ENCODE results near the gene PARVG. TPM values are rescaled to one million over a fixed set of nuclear protein-coding genes. Genes with fewer than 3 reads are reported as not detected.

Gene PARVG
- total RNA-seq, 1 donor from 2014 or later = 0.23 TPM

DNA sequence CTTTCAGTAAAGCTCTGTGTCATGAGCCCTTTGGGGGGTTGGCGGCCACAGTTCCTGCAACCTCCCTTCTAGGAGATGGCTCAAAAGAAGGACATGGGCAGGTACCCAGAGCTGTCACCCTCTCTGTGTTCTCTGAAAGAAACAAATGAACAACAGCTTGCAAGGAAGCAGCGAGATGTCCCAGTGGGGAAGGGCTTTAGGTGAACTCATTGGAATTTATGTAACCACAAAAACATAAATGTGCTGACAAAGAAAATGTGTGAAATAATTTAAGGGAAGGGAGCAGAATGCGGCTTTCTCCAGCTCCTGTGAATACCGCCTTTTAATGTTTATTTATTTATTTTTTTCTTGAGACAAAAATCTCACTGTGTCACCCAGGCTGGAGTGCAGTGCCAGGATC lies 3.3 kb downstream of the PARVG start:
- H4K20me1 ChIP-seq (ENCODE audit: insufficient read depth, low read length) = no peaks in the 10 kb centered on the region
- H3K4me1 ChIP-seq (ENCODE audit: insufficient read depth, low read length) = no peaks in the 10 kb centered on the region
- no peak overlapping the region for H3K9ac ChIP-seq (ENCODE audit: low read length)
- Mint-ChIP-seq H3K9me3 (ENCODE audit: unreplicated experiment) (no peaks in the 10 kb centered on the region), H3K36me3 (ENCODE audit: low read depth, unreplicated experiment) (peaks cover 3% of the 10 kb centered on the region), H3K4me1 (ENCODE audit: low read depth, unreplicated experiment) (peaks cover 11% of the 10 kb centered on the region), H3K27me3 (ENCODE audit: low read depth, unreplicated experiment) (peaks cover 23% of the 10 kb centered on the region), H3K27ac (ENCODE audit: unreplicated experiment) (no peak overlapping the region), H3K4me3 (ENCODE audit: unreplicated experiment) (no peak overlapping the region)
- H3K4me2 ChIP-seq (ENCODE audit: low read length) = no peak overlapping the region
- no peak overlapping the region for H3K4me3 ChIP-seq (ENCODE audit: insufficient read depth, low read depth, low read length)
- no peaks in the 10 kb centered on the region for H3K9me3 ChIP-seq (ENCODE audit: insufficient read depth, low read depth, low read length)
- H3K79me2 ChIP-seq (ENCODE audit: insufficient read depth, low read length) = no peaks in the 10 kb centered on the region
- peaks cover 24% of the 10 kb centered on the region for H3K27me3 ChIP-seq (ENCODE audit: insufficient read depth, low read length)
- TF ChIP-seq, protein P1, sequence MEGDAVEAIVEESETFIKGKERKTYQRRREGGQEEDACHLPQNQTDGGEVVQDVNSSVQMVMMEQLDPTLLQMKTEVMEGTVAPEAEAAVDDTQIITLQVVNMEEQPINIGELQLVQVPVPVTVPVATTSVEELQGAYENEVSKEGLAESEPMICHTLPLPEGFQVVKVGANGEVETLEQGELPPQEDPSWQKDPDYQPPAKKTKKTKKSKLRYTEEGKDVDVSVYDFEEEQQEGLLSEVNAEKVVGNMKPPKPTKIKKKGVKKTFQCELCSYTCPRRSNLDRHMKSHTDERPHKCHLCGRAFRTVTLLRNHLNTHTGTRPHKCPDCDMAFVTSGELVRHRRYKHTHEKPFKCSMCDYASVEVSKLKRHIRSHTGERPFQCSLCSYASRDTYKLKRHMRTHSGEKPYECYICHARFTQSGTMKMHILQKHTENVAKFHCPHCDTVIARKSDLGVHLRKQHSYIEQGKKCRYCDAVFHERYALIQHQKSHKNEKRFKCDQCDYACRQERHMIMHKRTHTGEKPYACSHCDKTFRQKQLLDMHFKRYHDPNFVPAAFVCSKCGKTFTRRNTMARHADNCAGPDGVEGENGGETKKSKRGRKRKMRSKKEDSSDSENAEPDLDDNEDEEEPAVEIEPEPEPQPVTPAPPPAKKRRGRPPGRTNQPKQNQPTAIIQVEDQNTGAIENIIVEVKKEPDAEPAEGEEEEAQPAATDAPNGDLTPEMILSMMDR (IDR thresholded peaks at IDR 0.05; ENCODE audit: insufficient read depth, low read depth, low read length) = no peak
- no peak for FAIRE-seq
- no peak overlapping the region for H2AFZ ChIP-seq (ENCODE audit: low read depth, low read length)
- H3K27ac ChIP-seq (ENCODE audit: low read depth, low read length) = no peak overlapping the region
- H3K36me3 ChIP-seq (ENCODE audit: insufficient read depth, low read length) = no peaks in the 10 kb centered on the region
- peak; percentile 43 for DNase-seq (ENCODE audit: low read depth)

DNA sequence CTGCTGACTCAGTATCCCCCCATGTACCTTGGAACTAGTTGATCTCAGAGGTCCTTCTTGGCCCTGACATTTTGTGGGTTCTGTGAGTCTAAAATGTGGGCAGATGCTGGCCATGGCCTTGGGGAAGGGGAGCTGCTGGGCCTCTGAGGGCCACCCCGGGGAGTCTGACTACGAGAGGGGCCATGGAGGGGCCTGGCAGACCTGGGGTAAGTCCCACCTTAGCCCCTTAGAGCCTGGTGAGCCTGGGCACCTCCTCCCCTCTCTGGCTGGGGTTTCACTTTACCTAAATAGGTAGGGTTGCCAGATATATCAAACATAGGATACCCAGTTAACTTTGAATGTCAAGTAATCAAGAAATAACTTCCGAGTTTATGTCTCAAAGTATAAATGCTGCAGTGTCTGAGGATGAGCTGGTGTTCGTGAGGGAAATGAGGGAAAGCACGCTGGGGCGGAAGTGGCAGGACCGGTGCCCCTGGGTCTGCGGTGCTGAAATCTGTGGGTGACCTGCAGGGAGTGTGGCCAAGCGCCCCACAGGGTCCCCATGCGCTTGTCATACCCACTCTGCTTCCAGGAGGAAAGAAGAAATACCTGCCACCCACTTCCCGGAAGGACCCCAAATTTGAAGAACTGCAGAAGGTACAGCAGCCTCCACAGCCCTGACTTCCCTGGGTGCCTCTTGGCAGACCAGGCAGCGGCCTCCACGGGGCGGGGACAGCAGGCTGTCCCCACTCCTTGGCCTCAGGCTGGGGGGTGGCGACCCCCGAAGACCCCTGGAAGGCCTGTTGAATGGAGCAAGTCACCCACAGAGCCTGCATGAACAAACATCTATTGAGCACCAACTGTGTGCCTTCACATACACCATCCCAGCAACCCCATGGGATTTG lies 4.8 kb downstream of the PARVG start:
- Histone ChIP-seq H3K27me3 (ENCODE audit: insufficient read depth, low read length) (peaks cover 15% of the 10 kb centered on the region), H3K27ac (ENCODE audit: low read depth, low read length) (no peak overlapping the region), H3K4me2 (ENCODE audit: low read length) (no peak overlapping the region), H2AFZ (ENCODE audit: low read depth, low read length) (no peak overlapping the region), H3K36me3 (ENCODE audit: insufficient read depth, low read length) (no peaks in the 10 kb centered on the region), H3K9me3 (ENCODE audit: insufficient read depth, low read depth, low read length) (no peaks in the 10 kb centered on the region), H3K79me2 (ENCODE audit: insufficient read depth, low read length) (no peaks in the 10 kb centered on the region), H3K4me3 (ENCODE audit: insufficient read depth, low read depth, low read length) (no peak overlapping the region), H3K4me1 (ENCODE audit: insufficient read depth, low read length) (no peaks in the 10 kb centered on the region), H4K20me1 (ENCODE audit: insufficient read depth, low read length) (no peaks in the 10 kb centered on the region), H3K9ac (ENCODE audit: low read length) (no peak overlapping the region)
- peaks cover 29% of the 10 kb centered on the region for H3K27me3 Mint-ChIP-seq (ENCODE audit: low read depth, unreplicated experiment)
- H3K36me3 Mint-ChIP-seq (ENCODE audit: low read depth, unreplicated experiment) = peaks cover 3% of the 10 kb centered on the region
- no peaks in the 10 kb centered on the region for H3K9me3 Mint-ChIP-seq (ENCODE audit: unreplicated experiment)
- H3K27ac Mint-ChIP-seq (ENCODE audit: unreplicated experiment) = no peak overlapping the region
- FAIRE-seq = no peak
- no peak for DNase-seq (ENCODE audit: low read depth)
- H3K4me1 Mint-ChIP-seq (ENCODE audit: low read depth, unreplicated experiment) = peaks cover 8% of the 10 kb centered on the region
- TF ChIP-seq, protein P1 (IDR thresholded peaks at IDR 0.05; ENCODE audit: insufficient read depth, low read depth, low read length) = no peak
- TF ChIP-seq EZH2 (IDR thresholded peaks at IDR 0.05; ENCODE audit: insufficient read depth, low read length) = no peak
- no peak overlapping the region for H3K4me3 Mint-ChIP-seq (ENCODE audit: unreplicated experiment)

DNA sequence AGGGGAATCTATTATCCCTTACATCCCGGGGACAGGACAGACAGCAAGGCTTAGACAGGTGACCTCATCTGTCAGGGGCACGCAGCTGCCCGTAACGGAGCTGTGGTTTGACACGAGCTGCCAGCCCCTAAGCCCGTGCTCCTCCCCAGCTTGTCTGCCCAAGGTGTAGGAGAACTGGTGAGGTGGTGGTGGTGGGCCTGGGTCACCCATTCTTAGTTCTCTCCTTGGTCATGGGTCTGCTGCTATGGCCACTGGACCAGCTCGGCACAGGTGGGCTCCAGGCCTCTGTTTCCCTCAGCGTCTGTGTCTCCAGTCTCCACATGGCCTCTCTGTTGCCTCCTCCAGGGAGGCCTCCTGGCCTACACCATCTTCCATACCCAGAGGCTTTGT lies 5.4 kb downstream of the PARVG start:
- Histone ChIP-seq H3K4me2 (ENCODE audit: low read length) (no peak overlapping the region), H3K79me2 (ENCODE audit: insufficient read depth, low read length) (no peaks in the 10 kb centered on the region), H2AFZ (ENCODE audit: low read depth, low read length) (no peak overlapping the region), H3K27me3 (ENCODE audit: insufficient read depth, low read length) (peaks cover 12% of the 10 kb centered on the region), H3K27ac (ENCODE audit: low read depth, low read length) (no peak overlapping the region), H3K36me3 (ENCODE audit: insufficient read depth, low read length) (no peaks in the 10 kb centered on the region), H3K9me3 (ENCODE audit: insufficient read depth, low read depth, low read length) (no peaks in the 10 kb centered on the region), H3K9ac (ENCODE audit: low read length) (no peak overlapping the region), H3K4me1 (ENCODE audit: insufficient read depth, low read length) (no peaks in the 10 kb centered on the region), H3K4me3 (ENCODE audit: insufficient read depth, low read depth, low read length) (no peak overlapping the region), H4K20me1 (ENCODE audit: insufficient read depth, low read length) (no peaks in the 10 kb centered on the region)
- H3K9me3 Mint-ChIP-seq (ENCODE audit: unreplicated experiment) = no peaks in the 10 kb centered on the region
- H3K4me1 Mint-ChIP-seq (ENCODE audit: low read depth, unreplicated experiment) = peaks cover 3% of the 10 kb centered on the region
- no peak for DNase-seq (ENCODE audit: low read depth)
- no peak for TF ChIP-seq EZH2 (IDR thresholded peaks at IDR 0.05; ENCODE audit: insufficient read depth, low read length)
- TF ChIP-seq, protein P1 (IDR thresholded peaks at IDR 0.05; ENCODE audit: insufficient read depth, low read depth, low read length) = no peak
- no peak overlapping the region for H3K4me3 Mint-ChIP-seq (ENCODE audit: unreplicated experiment)
- H3K36me3 Mint-ChIP-seq (ENCODE audit: low read depth, unreplicated experiment) = peaks cover 3% of the 10 kb centered on the region
- H3K27ac Mint-ChIP-seq (ENCODE audit: unreplicated experiment) = no peak overlapping the region
- peaks cover 25% of the 10 kb centered on the region for H3K27me3 Mint-ChIP-seq (ENCODE audit: low read depth, unreplicated experiment)
- no peak for FAIRE-seq
